Caco-2 (cell line): ENCODE data around the gene SLC4A1. TPM values are rescaled to one million over a fixed set of nuclear protein-coding genes. Genes with fewer than 3 reads are reported as not detected.

ENCODE experiments used
- BruUV-seq: library from RNA; stranded (reverse); fragments of 400-500 nt; replicated peaks from 2 replicates; lab custom pipeline; 2021; lab: Mats Ljungman, UMichigan
- CTCF ChIA-PET: fragments of 300-600 bp; sonication (Branson Sonifier 250); formaldehyde crosslinking; loops from one replicate; lab custom pipeline; 2022; ENCODE audit warnings: antibody characterized with exemption; lab: Charles Lee
- POLR2A ChIA-PET: fragments of 300-600 bp; sonication (Branson Sonifier 250); formaldehyde crosslinking; loops from one replicate; lab custom pipeline; 2022; ENCODE audit warnings: antibody characterized with exemption; lab: Charles Lee
- DNase-seq, 2 experiments: peaks; one replicate each; pipeline versions ENCODE4 v3.0.0 to v3.0.0-alpha.2; 2020 to 2022
- H3K27me3 ChIP-seq: replicated peaks from 2 replicates; pipeline ENCODE4 v1.6.0; 2011; ENCODE audit warnings: low read length; ENCODE audit not compliant: control insufficient read depth, insufficient read depth
- H3K36me3 ChIP-seq: 2 replicates; pipeline ENCODE4 v1.5.1; 2011; ENCODE audit warnings: low read length; ENCODE audit not compliant: control insufficient read depth, insufficient read depth
- H3K4me1 ChIP-seq: fragments of 250-450 bp; sonication (Bioruptor Pico); 2 replicates; pipeline ENCODE4 v1.5.1; 2020; ENCODE audit warnings: mild to moderate bottlenecking
- H3K4me3 ChIP-seq: 2 replicates; pipeline ENCODE4 v1.5.1; 2011; ENCODE audit warnings: low read depth, mild to moderate bottlenecking, control low read depth, low read length
- H3K9me3 ChIP-seq: fragments of 250-450 bp; sonication (Bioruptor Pico); 2 replicates; pipeline ENCODE4 v1.5.1; 2020; ENCODE audit warnings: mild to moderate bottlenecking, moderate library complexity
- H3K27ac Mint-ChIP-seq: one replicate; pipeline ENCODE4 v1.8.0; 2022; ENCODE audit warnings: mixed read lengths; ENCODE audit not compliant: unreplicated experiment
- H3K27me3 Mint-ChIP-seq: one replicate; pipeline ENCODE4 v1.8.0; 2022; ENCODE audit warnings: mixed read lengths; ENCODE audit not compliant: insufficient read depth, unreplicated experiment
- H3K36me3 Mint-ChIP-seq: one replicate; pipeline ENCODE4 v1.8.0; 2022; ENCODE audit warnings: mild to moderate bottlenecking, mixed read lengths; ENCODE audit not compliant: insufficient read depth, unreplicated experiment
- H3K4me1 Mint-ChIP-seq: one replicate; pipeline ENCODE4 v1.8.0; 2022; ENCODE audit warnings: low read depth, mixed read lengths; ENCODE audit not compliant: unreplicated experiment
- H3K4me3 Mint-ChIP-seq: one replicate; pipeline ENCODE4 v1.8.0; 2022; ENCODE audit warnings: mild to moderate bottlenecking, moderate library complexity, mixed read lengths; ENCODE audit not compliant: unreplicated experiment
- H3K9me3 Mint-ChIP-seq: one replicate; pipeline ENCODE4 v1.8.0; 2022; ENCODE audit warnings: mixed read lengths; ENCODE audit not compliant: unreplicated experiment
- CTCF ChIP-seq, 2 experiments: fragments of 200-600 bp in 1 of 2; IDR thresholded peaks; 1 replicate in 1 of 2; 2 replicates in 1 of 2; pipeline versions ENCODE4 v1.5.1 to v1.8.0; 2011 to 2022; ENCODE audit warnings: antibody characterized with exemption in 1 of 2, control low read depth in 1 of 2, inconsistent platforms in 1 of 2, low read depth in 1 of 2, low read length in 1 of 2, mild to moderate bottlenecking in 1 of 2, moderate library complexity in 1 of 2; ENCODE audit not compliant: insufficient read depth in 1 of 2, severe bottlenecking in 1 of 2, unreplicated experiment in 1 of 2
- intact Hi-C: fragments of 100-400 bp; cut with micrococcal nuclease; formaldehyde crosslinking; loops from one replicate; pipeline ENCODE4 v1.10.0; 2022; ENCODE audit not compliant: unreplicated experiment
- total RNA-seq: library from RNA; stranded (reverse); gene quantifications from 2 replicates; pipeline ENCODE4 v1.2.3, GENCODE V29; 2022

Gene SLC4A1
- total RNA-seq, 1 experiment from 2014 or later: not detected

- peak; percentile 73 to 74 for DNase-seq
- no peak overlapping the region for H3K27ac Mint-ChIP-seq
- POLR2A ChIA-PET: no interaction called here
- peak overlapping the region; percentile 85 for H3K4me3 Mint-ChIP-seq
- intact Hi-C loops: no loop called here
- peaks cover 19% of the 10 kb centered on the region for H3K27me3 Mint-ChIP-seq
- H3K4me1 Mint-ChIP-seq: peaks cover 18% of the 10 kb centered on the region
- Histone ChIP-seq H3K27me3 (no peaks in the 10 kb centered on the region; the same call in 1 of the 2 replicates), H3K4me1 (peaks cover 13% of the 10 kb centered on the region), H3K4me3 (peak overlapping the region; percentile 43), H3K36me3 (no peaks in the 10 kb centered on the region), H3K9me3 (no peaks in the 10 kb centered on the region)
- H3K36me3 Mint-ChIP-seq: peaks cover 29% of the 10 kb centered on the region
- no peak for TF ChIP-seq CTCF (IDR thresholded peaks at IDR 0.05; ENCODE audit: insufficient read depth in 1 of 2, low read depth in 1 of 2, low read length in 1 of 2, severe bottlenecking in 1 of 2, unreplicated experiment in 1 of 2)
- H3K9me3 Mint-ChIP-seq: no peaks in the 10 kb centered on the region
- CTCF ChIA-PET: interaction anchor here (0.6 kb wide), 1 partner anchor 60 kb away, joined by 3 read pairs; no protein-coding TSS in a partner anchor
- BruUV-seq: no TSS peak
These were observed 47.1 kb upstream of the SLC4A1 start for GRCh38 chr17:44314869-44315661.

- Histone ChIP-seq H3K36me3 (no peaks in the 10 kb centered on the region), H3K4me1 (peaks cover 13% of the 10 kb centered on the region), H3K9me3 (no peaks in the 10 kb centered on the region), H3K27me3 (no peaks in the 10 kb centered on the region; the same call in 1 of the 2 replicates), H3K4me3 (peak overlapping the region; percentile 43)
- BruUV-seq: no TSS peak
- no peak for TF ChIP-seq CTCF (IDR thresholded peaks at IDR 0.05; ENCODE audit: insufficient read depth in 1 of 2, low read depth in 1 of 2, low read length in 1 of 2, severe bottlenecking in 1 of 2, unreplicated experiment in 1 of 2)
- DNase-seq: no peak
- Mint-ChIP-seq H3K9me3 (no peaks in the 10 kb centered on the region), H3K4me3 (peak overlapping the region; percentile 85), H3K27ac (no peak overlapping the region), H3K4me1 (peaks cover 18% of the 10 kb centered on the region), H3K36me3 (peaks cover 33% of the 10 kb centered on the region), H3K27me3 (peaks cover 19% of the 10 kb centered on the region)
- CTCF ChIA-PET: no interaction called here
- intact Hi-C loops: no loop called here
- POLR2A ChIA-PET: no interaction called here
These were observed 46.6 kb upstream of the SLC4A1 start for GRCh38 chr17:44314524-44314868.

GRCh38 chr17:44314031-44314430 lies 46.1 kb upstream of the SLC4A1 start:
- ChIA-PET POLR2A (no interaction called here), CTCF (no interaction called here)
- H3K4me1 ChIP-seq: peaks cover 13% of the 10 kb centered on the region
- no peaks in the 10 kb centered on the region for H3K36me3 ChIP-seq
- DNase-seq: no peak
- BruUV-seq: no TSS peak
- Mint-ChIP-seq H3K27me3 (peaks cover 19% of the 10 kb centered on the region), H3K4me1 (peaks cover 18% of the 10 kb centered on the region), H3K9me3 (no peaks in the 10 kb centered on the region), H3K4me3 (peak overlapping the region; percentile 85), H3K27ac (no peak overlapping the region), H3K36me3 (peaks cover 34% of the 10 kb centered on the region)
- no peak overlapping the region for H3K4me3 ChIP-seq
- H3K27me3 ChIP-seq: no peaks in the 10 kb centered on the region; the same call in 1 of the 2 replicates
- TF ChIP-seq CTCF (IDR thresholded peaks at IDR 0.05; ENCODE audit: insufficient read depth in 1 of 2, low read depth in 1 of 2, low read length in 1 of 2, severe bottlenecking in 1 of 2, unreplicated experiment in 1 of 2): no peak
- no peaks in the 10 kb centered on the region for H3K9me3 ChIP-seq
- intact Hi-C loops: no loop called here
